Liver (tissue), 9 donors: ENCODE measurements around the gene PAK4. TPM values are rescaled to one million over a fixed set of nuclear protein-coding genes. Genes with fewer than 3 reads are reported as not detected.

Experiments used
- DNase-seq: peaks from one replicate; pipeline ENCODE4 v3.0.0-alpha.2; 2017; ENCODE audit warnings: low spot score
- H3K27ac ChIP-seq, 2 donors: one replicate each; pipeline ENCODE4 v1.7.0; 2013; ENCODE audit warnings: inconsistent platforms in 2 of 2, low read length in 2 of 2, control low read depth in 1 of 2, low read depth in 1 of 2, mild to moderate bottlenecking in 1 of 2
- H3K27me3 ChIP-seq, 4 donors: one replicate each; pipeline versions ENCODE4 v1.6.1 to v1.7.0; 2013; ENCODE audit warnings: low read length in 3 of 4, inconsistent platforms in 1 of 4, mild to moderate bottlenecking in 1 of 4, moderate library complexity in 1 of 4; ENCODE audit not compliant: control insufficient read depth in 4 of 4, insufficient read depth in 4 of 4
- H3K36me3 ChIP-seq, 4 donors: one replicate each; pipeline versions ENCODE4 v1.6.1 to v1.7.0; 2013; ENCODE audit warnings: low read length in 3 of 4, mild to moderate bottlenecking in 3 of 4, low read depth in 1 of 4, moderate library complexity in 1 of 4; ENCODE audit not compliant: control insufficient read depth in 4 of 4, insufficient read depth in 3 of 4
- H3K4me1 ChIP-seq, 4 donors: one replicate each; pipeline versions ENCODE4 v1.6.1 to v1.7.0; 2013; ENCODE audit warnings: low read length in 3 of 4, mild to moderate bottlenecking in 3 of 4, moderate library complexity in 1 of 4; ENCODE audit not compliant: control insufficient read depth in 4 of 4, insufficient read depth in 4 of 4
- H3K4me3 ChIP-seq, 3 donors: one replicate each; pipeline versions ENCODE4 v1.6.1 to v1.7.0; 2013; ENCODE audit warnings: low read length in 3 of 3, control low read depth in 1 of 3, low read depth in 1 of 3, mild to moderate bottlenecking in 1 of 3
- H3K9ac ChIP-seq, 2 donors: one replicate each; pipeline ENCODE4 v1.7.0; 2013; ENCODE audit warnings: low read length in 2 of 2, mild to moderate bottlenecking in 2 of 2, moderate library complexity in 2 of 2, control low read depth in 1 of 2, low read depth in 1 of 2
- H3K9me3 ChIP-seq, 4 donors: one replicate each; pipeline versions ENCODE4 v1.6.1 to v1.7.0; 2013; ENCODE audit warnings: low read length in 3 of 4; ENCODE audit not compliant: control insufficient read depth in 4 of 4
- EGR1 ChIP-seq, 2 donors: IDR thresholded peaks; 2 replicates each; pipeline ENCODE4 v1.6.1; 2016 to 2018; ENCODE audit warnings: antibody characterized with exemption in 2 of 2, low read depth in 2 of 2
- FOXA1 ChIP-seq: IDR thresholded peaks from 2 replicates; pipeline ENCODE4 v1.6.1; 2016; ENCODE audit warnings: antibody characterized with exemption
- FOXA2 ChIP-seq: IDR thresholded peaks from 2 replicates; pipeline ENCODE4 v1.6.1; 2016; ENCODE audit warnings: antibody characterized with exemption
- GABPA ChIP-seq, 2 donors: IDR thresholded peaks in 1 of 2; conservative IDR thresholded peaks in 1 of 2; 2 replicates each; pipeline ENCODE4 v1.6.1; 2016; ENCODE audit warnings: antibody characterized with exemption in 2 of 2, mild to moderate bottlenecking in 1 of 2, moderate library complexity in 1 of 2
- HNF4A ChIP-seq, 2 donors: conservative IDR thresholded peaks; 2 replicates each; pipeline ENCODE4 v1.6.1; 2016; ENCODE audit warnings: antibody characterized with exemption in 2 of 2, mild to moderate bottlenecking in 2 of 2
- HNF4G ChIP-seq: IDR thresholded peaks from 2 replicates; pipeline ENCODE4 v1.6.1; 2016; ENCODE audit warnings: antibody characterized with exemption
- JUND ChIP-seq, 2 donors: IDR thresholded peaks; 2 replicates each; pipeline ENCODE4 v1.6.1; 2016; ENCODE audit warnings: antibody characterized with exemption in 2 of 2
- NR2F2 ChIP-seq: IDR thresholded peaks from 2 replicates; pipeline ENCODE4 v1.6.1; 2016; ENCODE audit warnings: antibody characterized with exemption
- RAD21 ChIP-seq, 2 donors: IDR thresholded peaks; 2 replicates each; pipeline ENCODE4 v1.6.1; 2016; ENCODE audit warnings: antibody characterized with exemption in 2 of 2, mild to moderate bottlenecking in 2 of 2
- RXRA ChIP-seq, 2 donors: IDR thresholded peaks; 2 replicates each; pipeline ENCODE4 v1.6.1; 2017 to 2018; ENCODE audit warnings: antibody characterized with exemption in 2 of 2, mild to moderate bottlenecking in 1 of 2
- SP1 ChIP-seq: IDR thresholded peaks from 2 replicates; pipeline ENCODE4 v1.6.1; 2018; ENCODE audit warnings: antibody characterized with exemption, mild to moderate bottlenecking
- TAF1 ChIP-seq: conservative IDR thresholded peaks from 2 replicates; pipeline ENCODE4 v1.6.1; 2016; ENCODE audit warnings: antibody characterized with exemption, mild to moderate bottlenecking
- YY1 ChIP-seq: IDR thresholded peaks from 2 replicates; pipeline ENCODE4 v1.6.1; 2016; ENCODE audit warnings: antibody characterized with exemption, mild to moderate bottlenecking
- WGBS: extraction: QIAGEN DNeasy Blood & Tissue Kit; methylation state at CpG from one replicate; pipeline ENCODE4 v1.1.7; 2013; 5-methylcytosine and 5-hydroxymethylcytosine counted together
- polyA plus RNA-seq, 2 donors: library from polyadenylated mRNA; stranded (reverse) in 1 of 2; unstranded in 1 of 2; fragments of 200-250 nt in 1 of 2; fragments of >200 nt in 1 of 2; fragmentation: Nextera tagmentation in 1 of 2; extraction: Ambion mirVana in 1 of 2; gene quantifications; one replicate each; pipeline versions ENCODE4 v1.2.1 to v1.2.3, GENCODE V29; 2013 to 2015
- total RNA-seq, 2 donors: library from RNA; depleted of rRNA; stranded (reverse); fragments of >200 nt; gene quantifications; one replicate each; pipeline ENCODE4 v1.2.3, GENCODE V29; 2014
- TF ChIP-seq, protein P1 (sequence below): IDR thresholded peaks from 2 replicates; pipeline ENCODE4 v1.6.1; 2016; ENCODE audit warnings: antibody characterized with exemption
- TF ChIP-seq, protein P2 (sequence below): IDR thresholded peaks from 2 replicates; pipeline ENCODE4 v1.6.1; 2016; ENCODE audit warnings: antibody characterized with exemption
- TF ChIP-seq, protein P3 (sequence below): IDR thresholded peaks from 2 replicates; pipeline ENCODE4 v1.6.1; 2016; ENCODE audit warnings: antibody characterized with exemption, mild to moderate bottlenecking
- TF ChIP-seq, protein P4 (sequence below): fragments of 150-350 bp; IDR thresholded peaks from 2 replicates; pipeline ENCODE4 v1.5.1; 2017; ENCODE audit warnings: improper control_type of control experiment, low read depth, low read length; ENCODE audit not compliant: missing input control
- TF ChIP-seq, protein P5 (sequence below): IDR thresholded peaks from 2 replicates; pipeline ENCODE4 v1.6.1; 2016; ENCODE audit warnings: antibody characterized with exemption
- donor health status: healthy.
- donor health status: healthy.
- donor health status: healthy.
- donor health status: healthy.
- donor health status: healthy.

PAK4 gene
- total and polyA plus RNA-seq, 4 donors, result 5.4 to 16.6 (median 7.7) TPM

DNA sequence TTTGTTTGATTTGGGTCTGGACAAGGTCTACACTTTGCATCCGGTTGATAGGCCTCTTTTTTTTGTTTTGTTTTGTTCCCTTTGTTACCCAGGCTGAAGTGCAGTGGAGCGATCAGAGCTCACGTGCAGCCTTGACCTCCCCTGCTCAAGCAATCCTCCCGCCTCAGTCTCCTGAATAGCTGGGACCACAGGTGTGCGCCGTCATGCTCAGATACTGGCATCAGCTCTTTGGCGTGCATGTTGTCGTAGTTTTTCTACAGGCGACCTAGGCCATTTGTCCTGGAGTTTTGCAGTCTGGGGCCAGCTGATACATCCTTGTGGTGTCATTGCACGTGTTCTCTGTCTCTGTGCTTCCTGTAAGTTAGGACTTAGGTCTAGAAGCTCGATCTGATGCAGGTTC is 16.3 kb downstream of the PAK4 start:
- H3K4me1 ChIP-seq, result peaks cover 9 to 26% (median 19%) of the 10 kb centered on the region in 4 donors
- no peaks in the 10 kb centered on the region for H3K36me3 ChIP-seq
- H3K9ac ChIP-seq, result no peak overlapping the region
- no peaks in the 10 kb centered on the region for H3K27me3 ChIP-seq
- H3K27ac ChIP-seq, result no peak overlapping the region
- TF ChIP-seq HNF4G (no peak), NR2F2 (no peak)
- H3K9me3 ChIP-seq, result no peaks in the 10 kb centered on the region
- H3K4me3 ChIP-seq, result no peak overlapping the region
- no peak for DNase-seq
- 82% methylated on average over 11 of the region's 11 CpGs for WGBS

DNA sequence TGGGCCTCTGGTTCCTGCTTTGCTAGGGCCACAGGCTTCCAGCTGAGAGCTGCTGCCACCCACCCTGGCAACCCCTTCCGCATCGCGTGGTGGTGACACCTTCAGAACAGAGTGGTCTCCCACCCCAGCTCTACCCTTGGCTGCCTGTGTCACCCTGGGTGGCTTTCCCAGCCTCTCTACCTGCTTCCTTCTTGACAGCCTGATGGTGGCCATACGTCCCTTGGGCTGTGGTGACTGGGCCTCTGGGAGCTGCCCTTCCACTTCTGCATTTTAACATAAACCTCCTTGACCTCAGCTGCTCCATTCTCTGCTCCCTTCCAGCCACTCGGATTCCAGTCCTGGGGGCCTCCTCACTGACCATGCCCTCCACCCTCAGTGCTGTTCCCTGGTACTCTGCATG is 17.0 kb downstream of the PAK4 start:
- Histone ChIP-seq H3K9ac (no peak overlapping the region), H3K27me3 (no peaks in the 10 kb centered on the region), H3K4me1 (peaks cover 9 to 26% (median 19%) of the 10 kb centered on the region in 4 donors), H3K27ac (no peak overlapping the region), H3K4me3 (no peak overlapping the region), H3K9me3 (no peaks in the 10 kb centered on the region), H3K36me3 (no peaks in the 10 kb centered on the region)
- WGBS, result 89% methylated on average over 5 of the region's 5 CpGs
- TF ChIP-seq EGR1 (IDR thresholded peaks at IDR 0.05; ENCODE audit: low read depth in 2 of 2) (no peak), JUND (IDR thresholded peaks at IDR 0.05) (no peak), FOXA1 (no peak), TAF1 (no peak), YY1 (no peak), FOXA2 (no peak), GABPA (IDR thresholded peaks at IDR 0.05 in 1 of 2, conservative IDR thresholded peaks at IDR 0.05 in 1 of 2) (no peak), RAD21 (IDR thresholded peaks at IDR 0.05) (no peak), NR2F2 (no peak), HNF4G (no peak), SP1 (no peak), HNF4A (conservative IDR thresholded peaks at IDR 0.05) (no peak), RXRA (IDR thresholded peaks at IDR 0.05) (no peak)
- TF ChIP-seq, protein P1, sequence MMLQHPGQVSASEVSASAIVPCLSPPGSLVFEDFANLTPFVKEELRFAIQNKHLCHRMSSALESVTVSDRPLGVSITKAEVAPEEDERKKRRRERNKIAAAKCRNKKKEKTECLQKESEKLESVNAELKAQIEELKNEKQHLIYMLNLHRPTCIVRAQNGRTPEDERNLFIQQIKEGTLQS, result no peak
- TF ChIP-seq, protein P2, sequence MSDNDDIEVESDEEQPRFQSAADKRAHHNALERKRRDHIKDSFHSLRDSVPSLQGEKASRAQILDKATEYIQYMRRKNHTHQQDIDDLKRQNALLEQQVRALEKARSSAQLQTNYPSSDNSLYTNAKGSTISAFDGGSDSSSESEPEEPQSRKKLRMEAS, result no peak
- TF ChIP-seq, protein P3, sequence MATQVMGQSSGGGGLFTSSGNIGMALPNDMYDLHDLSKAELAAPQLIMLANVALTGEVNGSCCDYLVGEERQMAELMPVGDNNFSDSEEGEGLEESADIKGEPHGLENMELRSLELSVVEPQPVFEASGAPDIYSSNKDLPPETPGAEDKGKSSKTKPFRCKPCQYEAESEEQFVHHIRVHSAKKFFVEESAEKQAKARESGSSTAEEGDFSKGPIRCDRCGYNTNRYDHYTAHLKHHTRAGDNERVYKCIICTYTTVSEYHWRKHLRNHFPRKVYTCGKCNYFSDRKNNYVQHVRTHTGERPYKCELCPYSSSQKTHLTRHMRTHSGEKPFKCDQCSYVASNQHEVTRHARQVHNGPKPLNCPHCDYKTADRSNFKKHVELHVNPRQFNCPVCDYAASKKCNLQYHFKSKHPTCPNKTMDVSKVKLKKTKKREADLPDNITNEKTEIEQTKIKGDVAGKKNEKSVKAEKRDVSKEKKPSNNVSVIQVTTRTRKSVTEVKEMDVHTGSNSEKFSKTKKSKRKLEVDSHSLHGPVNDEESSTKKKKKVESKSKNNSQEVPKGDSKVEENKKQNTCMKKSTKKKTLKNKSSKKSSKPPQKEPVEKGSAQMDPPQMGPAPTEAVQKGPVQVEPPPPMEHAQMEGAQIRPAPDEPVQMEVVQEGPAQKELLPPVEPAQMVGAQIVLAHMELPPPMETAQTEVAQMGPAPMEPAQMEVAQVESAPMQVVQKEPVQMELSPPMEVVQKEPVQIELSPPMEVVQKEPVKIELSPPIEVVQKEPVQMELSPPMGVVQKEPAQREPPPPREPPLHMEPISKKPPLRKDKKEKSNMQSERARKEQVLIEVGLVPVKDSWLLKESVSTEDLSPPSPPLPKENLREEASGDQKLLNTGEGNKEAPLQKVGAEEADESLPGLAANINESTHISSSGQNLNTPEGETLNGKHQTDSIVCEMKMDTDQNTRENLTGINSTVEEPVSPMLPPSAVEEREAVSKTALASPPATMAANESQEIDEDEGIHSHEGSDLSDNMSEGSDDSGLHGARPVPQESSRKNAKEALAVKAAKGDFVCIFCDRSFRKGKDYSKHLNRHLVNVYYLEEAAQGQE, result no peak
- TF ChIP-seq, protein P4, sequence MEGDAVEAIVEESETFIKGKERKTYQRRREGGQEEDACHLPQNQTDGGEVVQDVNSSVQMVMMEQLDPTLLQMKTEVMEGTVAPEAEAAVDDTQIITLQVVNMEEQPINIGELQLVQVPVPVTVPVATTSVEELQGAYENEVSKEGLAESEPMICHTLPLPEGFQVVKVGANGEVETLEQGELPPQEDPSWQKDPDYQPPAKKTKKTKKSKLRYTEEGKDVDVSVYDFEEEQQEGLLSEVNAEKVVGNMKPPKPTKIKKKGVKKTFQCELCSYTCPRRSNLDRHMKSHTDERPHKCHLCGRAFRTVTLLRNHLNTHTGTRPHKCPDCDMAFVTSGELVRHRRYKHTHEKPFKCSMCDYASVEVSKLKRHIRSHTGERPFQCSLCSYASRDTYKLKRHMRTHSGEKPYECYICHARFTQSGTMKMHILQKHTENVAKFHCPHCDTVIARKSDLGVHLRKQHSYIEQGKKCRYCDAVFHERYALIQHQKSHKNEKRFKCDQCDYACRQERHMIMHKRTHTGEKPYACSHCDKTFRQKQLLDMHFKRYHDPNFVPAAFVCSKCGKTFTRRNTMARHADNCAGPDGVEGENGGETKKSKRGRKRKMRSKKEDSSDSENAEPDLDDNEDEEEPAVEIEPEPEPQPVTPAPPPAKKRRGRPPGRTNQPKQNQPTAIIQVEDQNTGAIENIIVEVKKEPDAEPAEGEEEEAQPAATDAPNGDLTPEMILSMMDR, result no peak
- TF ChIP-seq, protein P5, sequence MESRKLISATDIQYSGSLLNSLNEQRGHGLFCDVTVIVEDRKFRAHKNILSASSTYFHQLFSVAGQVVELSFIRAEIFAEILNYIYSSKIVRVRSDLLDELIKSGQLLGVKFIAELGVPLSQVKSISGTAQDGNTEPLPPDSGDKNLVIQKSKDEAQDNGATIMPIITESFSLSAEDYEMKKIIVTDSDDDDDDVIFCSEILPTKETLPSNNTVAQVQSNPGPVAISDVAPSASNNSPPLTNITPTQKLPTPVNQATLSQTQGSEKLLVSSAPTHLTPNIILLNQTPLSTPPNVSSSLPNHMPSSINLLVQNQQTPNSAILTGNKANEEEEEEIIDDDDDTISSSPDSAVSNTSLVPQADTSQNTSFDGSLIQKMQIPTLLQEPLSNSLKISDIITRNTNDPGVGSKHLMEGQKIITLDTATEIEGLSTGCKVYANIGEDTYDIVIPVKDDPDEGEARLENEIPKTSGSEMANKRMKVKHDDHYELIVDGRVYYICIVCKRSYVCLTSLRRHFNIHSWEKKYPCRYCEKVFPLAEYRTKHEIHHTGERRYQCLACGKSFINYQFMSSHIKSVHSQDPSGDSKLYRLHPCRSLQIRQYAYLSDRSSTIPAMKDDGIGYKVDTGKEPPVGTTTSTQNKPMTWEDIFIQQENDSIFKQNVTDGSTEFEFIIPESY, result no peak
- DNase-seq, result no peak
